Adrenal gland (tissue), 5 donors: ENCODE data around the gene ANK2.

Source experiments
- POLR2A ChIP-seq, 2 donors: fragments of 450-650 bp; IDR thresholded peaks; one replicate each; pipeline ENCODE4 v1.6.1; 2017; ENCODE audit warnings: antibody characterized with exemption in 2 of 2, mild to moderate bottlenecking in 2 of 2, moderate library complexity in 1 of 2
- TF ChIP-seq, protein P1 (sequence below), 6 experiments: fragments of 450-650 bp in 4 of 6; fragments of 200-600 bp in 2 of 6; sonication (generic) in 1 of 6; IDR thresholded peaks; 1 replicate in 5 of 6; 2 replicates in 1 of 6; pipeline versions ENCODE4 v1.5.1 to v1.8.0; 2016 to 2021; ENCODE audit warnings: antibody characterized with exemption in 6 of 6, mild to moderate bottlenecking in 2 of 6, moderate library complexity in 1 of 6
- donor health status: DM: no; HTN: no; CAD: no.

GRCh38 chr4:113384600-113384999 is 335.1 kb downstream of the ANK2 start:
- TF ChIP-seq, protein P1, sequence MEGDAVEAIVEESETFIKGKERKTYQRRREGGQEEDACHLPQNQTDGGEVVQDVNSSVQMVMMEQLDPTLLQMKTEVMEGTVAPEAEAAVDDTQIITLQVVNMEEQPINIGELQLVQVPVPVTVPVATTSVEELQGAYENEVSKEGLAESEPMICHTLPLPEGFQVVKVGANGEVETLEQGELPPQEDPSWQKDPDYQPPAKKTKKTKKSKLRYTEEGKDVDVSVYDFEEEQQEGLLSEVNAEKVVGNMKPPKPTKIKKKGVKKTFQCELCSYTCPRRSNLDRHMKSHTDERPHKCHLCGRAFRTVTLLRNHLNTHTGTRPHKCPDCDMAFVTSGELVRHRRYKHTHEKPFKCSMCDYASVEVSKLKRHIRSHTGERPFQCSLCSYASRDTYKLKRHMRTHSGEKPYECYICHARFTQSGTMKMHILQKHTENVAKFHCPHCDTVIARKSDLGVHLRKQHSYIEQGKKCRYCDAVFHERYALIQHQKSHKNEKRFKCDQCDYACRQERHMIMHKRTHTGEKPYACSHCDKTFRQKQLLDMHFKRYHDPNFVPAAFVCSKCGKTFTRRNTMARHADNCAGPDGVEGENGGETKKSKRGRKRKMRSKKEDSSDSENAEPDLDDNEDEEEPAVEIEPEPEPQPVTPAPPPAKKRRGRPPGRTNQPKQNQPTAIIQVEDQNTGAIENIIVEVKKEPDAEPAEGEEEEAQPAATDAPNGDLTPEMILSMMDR (IDR thresholded peaks at IDR 0.05), result no peak
- no peak for TF ChIP-seq POLR2A (IDR thresholded peaks at IDR 0.05)
